Gastroesophageal sphincter (tissue), 3 donors: Measurements from ENCODE around the gene ACR.
"Not testable (repeated sequence)": the region's sequence is repeated elsewhere in the genome, so short reads cannot be mapped to it uniquely, and the experiment has no call there.

ENCODE experiments used
- POLR2AphosphoS5 ChIP-seq: sonication (generic); formaldehyde crosslinking; IDR thresholded peaks from one replicate; pipeline ENCODE4 v1.6.1; 2017; ENCODE audit warnings: antibody characterized with exemption
- TF ChIP-seq, protein P1 (sequence below), 4 experiments: fragments of 200-600 bp in 2 of 4; fragments of 450-650 bp in 2 of 4; sonication (generic) in 1 of 4; IDR thresholded peaks; one replicate each; pipeline ENCODE4 v1.5.1; 2017 to 2019; ENCODE audit warnings: antibody characterized with exemption in 4 of 4, mild to moderate bottlenecking in 2 of 4, moderate library complexity in 2 of 4

- TF ChIP-seq POLR2AphosphoS5: not testable (repeated sequence)
- TF ChIP-seq, protein P1, sequence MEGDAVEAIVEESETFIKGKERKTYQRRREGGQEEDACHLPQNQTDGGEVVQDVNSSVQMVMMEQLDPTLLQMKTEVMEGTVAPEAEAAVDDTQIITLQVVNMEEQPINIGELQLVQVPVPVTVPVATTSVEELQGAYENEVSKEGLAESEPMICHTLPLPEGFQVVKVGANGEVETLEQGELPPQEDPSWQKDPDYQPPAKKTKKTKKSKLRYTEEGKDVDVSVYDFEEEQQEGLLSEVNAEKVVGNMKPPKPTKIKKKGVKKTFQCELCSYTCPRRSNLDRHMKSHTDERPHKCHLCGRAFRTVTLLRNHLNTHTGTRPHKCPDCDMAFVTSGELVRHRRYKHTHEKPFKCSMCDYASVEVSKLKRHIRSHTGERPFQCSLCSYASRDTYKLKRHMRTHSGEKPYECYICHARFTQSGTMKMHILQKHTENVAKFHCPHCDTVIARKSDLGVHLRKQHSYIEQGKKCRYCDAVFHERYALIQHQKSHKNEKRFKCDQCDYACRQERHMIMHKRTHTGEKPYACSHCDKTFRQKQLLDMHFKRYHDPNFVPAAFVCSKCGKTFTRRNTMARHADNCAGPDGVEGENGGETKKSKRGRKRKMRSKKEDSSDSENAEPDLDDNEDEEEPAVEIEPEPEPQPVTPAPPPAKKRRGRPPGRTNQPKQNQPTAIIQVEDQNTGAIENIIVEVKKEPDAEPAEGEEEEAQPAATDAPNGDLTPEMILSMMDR (IDR thresholded peaks at IDR 0.05): not testable (repeated sequence)
Measured at GRCh38 chr22:50785289-50785688, 47.3 kb downstream of the ACR start.
